Skin epidermis (tissue), 12 donors: ENCODE measurements around the gene OPN1SW.

Experiments
- H3K27ac ChIP-seq, 21 experiments: fragments of 200-600 bp; sonication (generic) in 11 of 21; one replicate each; pipeline ENCODE4 v1.5.0; 2020; ENCODE audit warnings: mild to moderate bottlenecking in 3 of 21, inconsistent platforms in 2 of 21, moderate library complexity in 2 of 21
- H3K4me3 ChIP-seq, 7 experiments: fragments of 200-600 bp; sonication (generic) in 2 of 7; one replicate each; pipeline ENCODE4 v1.5.0; 2020; ENCODE audit warnings: inconsistent platforms in 2 of 7, mild to moderate bottlenecking in 2 of 7, moderate library complexity in 1 of 7

The OPN1SW gene, protein sequence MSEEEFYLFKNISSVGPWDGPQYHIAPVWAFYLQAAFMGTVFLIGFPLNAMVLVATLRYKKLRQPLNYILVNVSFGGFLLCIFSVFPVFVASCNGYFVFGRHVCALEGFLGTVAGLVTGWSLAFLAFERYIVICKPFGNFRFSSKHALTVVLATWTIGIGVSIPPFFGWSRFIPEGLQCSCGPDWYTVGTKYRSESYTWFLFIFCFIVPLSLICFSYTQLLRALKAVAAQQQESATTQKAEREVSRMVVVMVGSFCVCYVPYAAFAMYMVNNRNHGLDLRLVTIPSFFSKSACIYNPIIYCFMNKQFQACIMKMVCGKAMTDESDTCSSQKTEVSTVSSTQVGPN

GRCh38 chr7:128775744-128776474, at the start of gene OPN1SW:
Gene OPN1SW (minus strand): TSS chr7:128775794. CDS start chr7:128775781, 13 bp downstream.
- no peak within 1 kb of the TSS for H3K27ac ChIP-seq
- no peak within 1 kb of the TSS for H3K4me3 ChIP-seq

DNA sequence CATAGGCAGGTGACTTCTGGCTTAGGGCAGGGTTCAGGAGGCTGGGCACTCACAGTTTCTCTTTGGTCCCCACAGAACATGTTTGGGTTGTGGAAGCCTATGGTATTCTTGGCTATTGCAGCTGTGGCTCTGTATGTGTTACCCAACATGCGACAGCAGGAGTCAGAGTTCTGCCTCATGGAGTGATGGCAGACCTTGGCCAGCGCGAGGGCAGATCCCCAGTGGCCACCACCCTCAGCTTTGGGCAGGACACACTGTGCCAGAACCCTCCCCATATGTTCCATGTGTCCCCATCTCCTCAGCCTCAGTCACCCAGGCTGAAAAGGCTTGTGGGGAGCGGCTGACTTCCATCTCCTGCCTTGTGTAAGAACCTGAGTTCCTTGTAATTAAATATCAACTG, 46.1 kb upstream of the OPN1SW start:
- Histone ChIP-seq H3K4me3 (no peak overlapping the region), H3K27ac (no peak overlapping the region)

- Histone ChIP-seq H3K4me3 (no peak overlapping the region), H3K27ac (no peak overlapping the region)
Measured at GRCh38 chr7:128818694-128819093, 43.1 kb upstream of the OPN1SW start.

DNA sequence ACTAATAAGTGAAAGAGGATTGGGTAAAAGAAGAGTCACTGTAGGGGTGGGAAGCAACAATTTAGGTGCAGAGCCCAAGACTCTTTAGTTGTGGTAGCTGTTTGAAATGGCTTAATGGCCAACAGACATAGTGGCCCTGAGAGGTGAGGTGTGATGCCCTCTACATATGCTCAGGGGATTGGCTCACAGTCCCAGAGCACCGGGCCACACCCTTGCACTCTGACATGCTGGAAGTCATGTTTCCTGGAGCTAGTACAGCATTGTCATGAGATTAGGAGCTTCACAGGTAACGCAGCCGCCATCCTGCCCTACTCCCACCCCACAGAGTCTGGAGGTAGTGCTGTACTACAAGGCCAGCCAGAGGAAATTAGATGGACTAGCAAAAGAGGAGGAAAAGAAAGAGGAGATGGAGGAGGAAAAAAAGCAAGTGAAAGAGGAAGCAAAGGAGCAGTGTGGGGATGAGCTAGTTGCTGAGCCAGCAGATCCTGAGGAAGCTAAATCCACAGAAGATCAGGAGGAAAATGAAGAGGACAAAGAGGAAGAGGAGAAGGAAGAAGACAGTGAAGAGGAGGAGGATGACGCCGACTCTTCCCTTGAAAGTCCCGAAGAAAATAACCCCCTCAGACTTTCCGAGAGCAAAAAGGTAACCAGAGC, 39.8 kb upstream of the OPN1SW start:
- no peak overlapping the region for H3K4me3 ChIP-seq
- H3K27ac ChIP-seq = no peak overlapping the region

DNA sequence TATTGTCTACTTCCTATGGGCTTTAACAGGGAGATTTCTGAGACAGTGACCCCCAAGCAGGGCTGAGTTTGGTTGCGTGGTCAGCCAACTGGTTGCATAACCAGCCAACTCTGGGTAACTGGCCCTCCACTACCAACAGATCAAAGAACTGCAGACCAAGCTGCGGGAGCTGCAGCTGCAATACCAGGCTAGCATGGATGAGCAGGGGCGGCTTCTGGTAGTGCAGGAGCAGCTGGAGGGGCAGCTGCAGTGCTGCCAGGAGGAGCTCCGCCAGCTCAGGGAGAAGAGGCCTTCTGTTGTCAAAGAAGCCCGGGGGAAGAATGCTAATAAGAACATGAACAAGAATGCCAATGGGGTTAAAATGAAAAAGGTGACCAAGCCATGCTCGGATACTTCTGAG, 38.9 kb upstream of the OPN1SW start:
- H3K27ac ChIP-seq = no peak overlapping the region

DNA sequence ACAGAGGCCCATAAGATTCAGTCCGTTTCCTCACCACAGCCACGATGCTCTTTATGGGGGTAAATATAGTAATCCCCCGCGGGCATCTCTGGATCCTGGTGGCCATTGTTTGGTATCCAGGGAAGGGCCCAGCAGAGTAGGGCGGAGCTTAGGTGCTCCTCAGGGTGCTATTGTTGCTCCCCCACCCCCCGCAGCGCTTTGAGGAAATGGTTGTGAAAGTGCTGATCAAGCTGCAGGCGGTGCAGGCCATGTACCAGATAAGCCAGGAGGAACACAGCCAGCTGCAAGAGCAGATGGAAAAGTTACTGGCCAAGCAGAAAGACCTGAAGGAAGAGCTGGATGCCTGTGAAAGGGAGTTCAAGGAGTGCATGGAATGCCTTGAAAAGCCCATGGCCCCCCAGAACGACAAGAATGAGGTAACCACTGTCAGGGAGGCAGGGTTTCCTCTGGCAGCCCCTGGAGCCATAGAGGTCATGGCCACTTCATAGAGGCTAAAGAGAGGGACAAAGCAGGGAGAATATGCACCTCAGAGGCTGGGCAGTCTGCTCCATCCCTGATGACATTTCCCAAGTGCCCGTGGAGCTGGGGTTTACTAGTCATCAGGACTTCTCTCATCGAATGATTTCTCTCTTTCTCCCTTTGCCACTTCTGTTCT, 37.0 kb upstream of the OPN1SW start:
- Histone ChIP-seq H3K4me3 (no peak overlapping the region), H3K27ac (no peak overlapping the region)

More for the DNA sequence above, 38.9 kb upstream of the OPN1SW start:
- no peak overlapping the region for H3K4me3 ChIP-seq

- no peak overlapping the region for H3K4me3 ChIP-seq
- no peak overlapping the region for H3K27ac ChIP-seq
Measured at GRCh38 chr7:128811631-128812430, 36.2 kb upstream of the OPN1SW start.

- no peak overlapping the region for H3K27ac ChIP-seq
Measured at GRCh38 chr7:128810997-128811396, 35.4 kb upstream of the OPN1SW start.

DNA sequence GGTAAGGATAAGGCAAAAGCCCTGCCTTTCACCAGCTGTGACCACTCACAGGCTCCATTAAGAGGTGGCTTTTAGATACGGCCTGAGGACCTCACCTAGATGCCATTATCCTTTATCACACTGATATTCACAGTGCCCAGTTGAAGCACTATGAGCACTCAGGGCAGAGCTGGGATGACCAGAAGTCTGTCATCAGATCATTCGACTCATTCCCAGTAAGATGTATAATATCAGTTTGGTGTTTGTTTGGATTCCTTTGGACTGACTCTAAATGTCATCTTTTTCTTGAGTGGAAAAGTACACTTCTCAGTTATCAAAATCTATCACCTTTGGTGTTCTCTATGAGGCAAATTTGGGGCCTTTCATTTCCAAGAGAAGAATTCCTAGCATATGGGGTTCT, 34.9 kb upstream of the OPN1SW start:
- no peak overlapping the region for H3K27ac ChIP-seq
- H3K4me3 ChIP-seq = no peak overlapping the region

More at GRCh38 chr7:128810997-128811396, 35.4 kb upstream of the OPN1SW start:
- H3K4me3 ChIP-seq = no peak overlapping the region

DNA sequence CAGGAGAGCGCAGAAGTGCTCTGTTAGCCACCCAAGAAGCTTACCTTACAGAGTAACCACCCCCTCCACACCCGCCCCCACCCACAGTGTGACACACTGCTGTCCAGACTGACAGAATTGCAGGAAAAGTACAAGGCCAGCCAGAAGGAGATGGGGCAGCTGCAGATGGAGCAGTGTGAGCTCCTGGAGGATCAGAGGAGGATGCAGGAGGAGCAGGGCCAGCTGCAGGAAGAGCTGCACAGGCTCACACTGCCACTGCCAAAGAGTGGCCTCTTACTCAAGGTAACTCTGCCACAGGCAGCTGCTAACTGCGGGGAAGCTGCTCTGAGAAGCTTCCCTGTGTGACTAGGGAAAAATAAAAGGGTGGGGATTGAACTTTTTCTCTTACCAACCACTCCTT, 33.8 kb upstream of the OPN1SW start:
- H3K4me3 ChIP-seq = no peak overlapping the region
- no peak overlapping the region for H3K27ac ChIP-seq

GRCh38 chr7:128807191-128807590, 31.6 kb upstream of the OPN1SW start:
- H3K27ac ChIP-seq = no peak overlapping the region
- no peak overlapping the region for H3K4me3 ChIP-seq

GRCh38 chr7:128805225-128805624, 29.6 kb upstream of the OPN1SW start:
- no peak overlapping the region for H3K4me3 ChIP-seq
- H3K27ac ChIP-seq = no peak overlapping the region

- H3K4me3 ChIP-seq = no peak overlapping the region
- no peak overlapping the region for H3K27ac ChIP-seq
Measured at GRCh38 chr7:128804484-128804883, 28.9 kb upstream of the OPN1SW start.

GRCh38 chr7:128801667-128802418, 26.2 kb upstream of the OPN1SW start:
- Histone ChIP-seq H3K4me3 (no peak overlapping the region), H3K27ac (no peak overlapping the region)

GRCh38 chr7:128801003-128801402, 25.4 kb upstream of the OPN1SW start:
- no peak overlapping the region for H3K4me3 ChIP-seq
- no peak overlapping the region for H3K27ac ChIP-seq

DNA sequence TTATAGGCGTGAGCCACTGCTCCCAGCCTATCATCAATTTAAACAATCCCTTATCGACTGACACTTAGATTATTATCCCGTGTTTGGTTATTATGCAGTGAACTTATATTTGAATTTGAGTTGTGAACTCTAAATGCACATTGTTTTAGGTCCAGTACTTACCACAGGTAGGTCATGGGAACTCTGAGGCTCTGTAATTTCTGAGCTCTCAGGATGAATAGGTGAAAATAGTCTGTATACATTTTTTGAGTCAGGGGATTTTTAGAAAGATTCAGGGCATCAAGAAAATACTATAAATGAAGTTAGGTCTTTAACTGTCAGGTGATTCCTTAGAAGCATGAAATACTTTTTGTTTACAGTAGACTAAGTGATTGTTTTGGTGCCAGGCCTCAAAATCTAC, 25.0 kb upstream of the OPN1SW start:
- H3K27ac ChIP-seq = no peak overlapping the region
- H3K4me3 ChIP-seq = no peak overlapping the region

DNA sequence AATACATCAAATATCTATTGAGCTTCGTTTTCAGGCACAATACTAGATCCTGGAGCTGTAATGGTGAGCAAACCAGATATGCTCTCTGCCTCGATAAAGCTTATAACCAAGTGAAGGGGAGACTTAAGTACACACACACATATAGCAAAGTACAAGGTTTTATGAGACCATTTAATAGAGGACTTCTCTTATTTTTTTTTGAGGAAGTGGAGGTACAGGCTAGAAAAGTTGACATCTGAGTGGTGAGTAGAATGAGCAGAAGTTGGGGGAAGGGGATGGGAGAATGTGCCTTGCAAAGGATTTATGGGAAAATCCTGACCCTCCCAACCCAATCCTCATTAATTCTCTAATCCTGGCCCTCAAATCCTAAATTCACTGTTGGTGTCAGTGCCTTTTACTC, 23.9 kb upstream of the OPN1SW start:
- no peak overlapping the region for H3K4me3 ChIP-seq
- H3K27ac ChIP-seq = no peak overlapping the region

- H3K27ac ChIP-seq = no peak overlapping the region
Measured at GRCh38 chr7:128796327-128796726, 20.7 kb upstream of the OPN1SW start.

DNA sequence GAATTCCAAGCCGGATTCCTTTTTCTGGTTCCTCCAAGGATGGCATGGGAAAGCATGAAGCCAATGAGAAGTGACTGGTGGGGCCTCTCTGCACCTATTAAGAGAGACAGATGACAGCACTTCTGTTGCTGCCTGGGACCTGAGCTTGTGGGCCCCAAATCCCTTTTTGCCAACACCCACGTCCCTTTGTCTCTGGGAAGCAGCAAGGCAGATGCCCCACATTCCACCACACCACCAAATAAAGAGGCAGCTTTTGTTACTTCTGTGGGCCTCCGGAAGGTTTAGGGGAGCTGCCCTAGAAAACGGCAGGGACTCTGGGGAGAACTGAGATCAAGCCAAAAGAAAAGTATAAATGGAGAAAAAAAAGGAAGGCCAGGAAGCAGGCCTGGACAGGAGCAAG, 19.5 kb upstream of the OPN1SW start:
- Histone ChIP-seq H3K4me3 (no peak overlapping the region), H3K27ac (no peak overlapping the region)

More at GRCh38 chr7:128796327-128796726, 20.7 kb upstream of the OPN1SW start:
- H3K4me3 ChIP-seq = no peak overlapping the region
